Measurements from ENCODE around the gene COL27A1.

DNA sequence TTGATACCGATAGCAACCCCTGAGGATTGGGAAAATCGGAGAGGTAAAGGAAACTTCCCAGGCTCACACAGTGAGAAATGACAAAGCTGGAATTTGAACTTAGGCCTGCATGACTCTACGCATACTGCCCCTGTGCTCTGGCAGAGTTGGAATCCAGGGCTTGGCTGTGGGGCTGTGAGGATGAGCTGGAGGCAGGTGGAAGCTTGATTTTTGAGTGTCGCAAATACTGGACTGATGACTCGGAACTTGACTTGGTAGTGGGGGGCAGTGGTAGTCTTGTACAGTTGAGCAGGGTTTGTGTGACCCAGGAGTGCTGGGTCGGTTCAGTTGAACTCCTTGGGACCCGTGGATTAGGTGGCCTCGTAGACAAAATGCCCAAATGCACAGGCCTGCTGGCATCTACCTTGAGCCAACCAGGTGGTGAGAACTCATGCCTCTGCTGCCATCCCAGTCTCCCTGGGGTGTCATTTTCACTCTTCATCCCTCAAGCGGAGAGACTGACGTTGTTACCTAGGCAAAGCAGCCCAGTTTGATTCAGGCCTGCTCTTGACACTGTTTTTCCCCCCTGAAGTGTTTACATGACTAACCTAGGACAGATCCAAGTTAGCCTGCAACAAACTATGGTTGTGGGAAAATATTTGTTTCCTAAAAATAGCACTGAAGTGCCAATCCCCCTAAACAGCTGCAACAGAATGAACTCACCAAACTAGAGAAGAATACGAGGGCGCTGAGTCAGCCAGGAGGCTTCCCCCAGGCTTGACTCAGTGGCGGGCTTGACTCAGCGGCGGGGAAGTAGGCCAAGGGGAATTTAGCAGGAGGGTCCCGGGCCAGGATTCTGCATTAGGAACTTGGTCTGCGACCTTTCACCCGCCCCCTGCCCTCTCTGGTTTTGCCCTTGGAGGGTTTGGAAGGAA, 121.8 kb downstream of the COL27A1 start:
- TF ChIP-seq, protein P1, sequence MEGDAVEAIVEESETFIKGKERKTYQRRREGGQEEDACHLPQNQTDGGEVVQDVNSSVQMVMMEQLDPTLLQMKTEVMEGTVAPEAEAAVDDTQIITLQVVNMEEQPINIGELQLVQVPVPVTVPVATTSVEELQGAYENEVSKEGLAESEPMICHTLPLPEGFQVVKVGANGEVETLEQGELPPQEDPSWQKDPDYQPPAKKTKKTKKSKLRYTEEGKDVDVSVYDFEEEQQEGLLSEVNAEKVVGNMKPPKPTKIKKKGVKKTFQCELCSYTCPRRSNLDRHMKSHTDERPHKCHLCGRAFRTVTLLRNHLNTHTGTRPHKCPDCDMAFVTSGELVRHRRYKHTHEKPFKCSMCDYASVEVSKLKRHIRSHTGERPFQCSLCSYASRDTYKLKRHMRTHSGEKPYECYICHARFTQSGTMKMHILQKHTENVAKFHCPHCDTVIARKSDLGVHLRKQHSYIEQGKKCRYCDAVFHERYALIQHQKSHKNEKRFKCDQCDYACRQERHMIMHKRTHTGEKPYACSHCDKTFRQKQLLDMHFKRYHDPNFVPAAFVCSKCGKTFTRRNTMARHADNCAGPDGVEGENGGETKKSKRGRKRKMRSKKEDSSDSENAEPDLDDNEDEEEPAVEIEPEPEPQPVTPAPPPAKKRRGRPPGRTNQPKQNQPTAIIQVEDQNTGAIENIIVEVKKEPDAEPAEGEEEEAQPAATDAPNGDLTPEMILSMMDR (IDR thresholded peaks at IDR 0.05), result no peak
- TF ChIP-seq POLR2A (IDR thresholded peaks at IDR 0.05) (no peak), POLR2AphosphoS5 (IDR thresholded peaks at IDR 0.05) (no peak)
